Cardiac muscle cell (in vitro differentiated cells and primary cell): Measurements from ENCODE around the gene HOXD3. TPM values are rescaled to one million over a fixed set of nuclear protein-coding genes. Genes with fewer than 3 reads are reported as not detected.
A peak's percentile ranks its signal among the peaks of the same experiment; 100 is the strongest.

ENCODE experiments used
- DNase-seq, 2 donors: peaks; one replicate each; pipeline versions ENCODE4 v3.0.0 to v3.0.0-alpha.2; 2010 to 2017; ENCODE audit warnings: low read depth in 1 of 2, low spot score in 1 of 2
- H3K27ac ChIP-seq: fragments of 200-600 bp; sonication (generic); 2 replicates; pipeline ENCODE4 v1.5.1; 2016
- H3K27me3 ChIP-seq: fragments of 200-600 bp; sonication (generic); 2 replicates; pipeline ENCODE4 v1.6.0; 2016; ENCODE audit warnings: control low read depth
- H3K36me3 ChIP-seq: fragments of 200-600 bp; sonication (generic); 2 replicates; pipeline ENCODE4 v1.5.1; 2016; ENCODE audit warnings: control low read depth
- H3K4me1 ChIP-seq: fragments of 200-600 bp; sonication (generic); 2 replicates; pipeline ENCODE4 v1.8.1; 2017; ENCODE audit warnings: low read depth, mild to moderate bottlenecking, mixed run types
- H3K4me3 ChIP-seq: fragments of 200-600 bp; sonication (generic); 2 replicates; pipeline ENCODE4 v1.5.1; 2016; ENCODE audit warnings: mild to moderate bottlenecking
- H3K9me3 ChIP-seq: fragments of 200-600 bp; sonication (generic); 2 replicates; pipeline ENCODE4 v1.5.1; 2017; ENCODE audit warnings: low read depth, mild to moderate bottlenecking, control low read depth
- polyA plus RNA-seq: library from polyadenylated mRNA; unstranded; fragments of >200 nt; fragmentation: Nextera tagmentation; extraction: Ambion mirVana; gene quantifications from 2 replicates; pipeline ENCODE4 v1.2.1, GENCODE V29; 2016
- total RNA-seq: library from RNA; depleted of rRNA; stranded (reverse); fragments of >200 nt; gene quantifications from 2 replicates; pipeline ENCODE4 v1.2.3, GENCODE V29; 2016
- TF ChIP-seq, protein P1 (sequence below): IDR thresholded peaks from 2 replicates; pipeline ENCODE4 v1.5.1; 2012; ENCODE audit warnings: low read depth, mild to moderate bottlenecking, low read length

HOXD3 gene
- total and polyA plus RNA-seq, 2 experiments from 2014 or later: 0.12 TPM; not detected in 1

DNA sequence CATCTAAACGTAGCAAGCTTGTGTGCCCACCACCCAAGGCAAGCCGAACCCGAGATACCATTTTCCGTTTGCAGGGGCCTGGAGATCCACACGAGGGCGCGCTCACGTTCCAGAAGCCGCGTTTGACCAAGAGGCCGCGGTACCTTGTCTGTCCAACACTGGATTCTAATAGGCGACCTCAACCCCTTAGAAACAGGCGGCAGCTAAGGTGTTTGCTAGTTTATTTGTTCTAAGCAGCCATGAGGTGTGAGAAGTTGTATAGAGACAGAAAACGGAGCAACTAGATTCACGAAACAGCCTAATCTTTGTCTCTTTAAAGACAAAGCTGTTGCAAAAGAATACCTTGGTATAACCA, 45.8 kb upstream of the HOXD3 start:
- TF ChIP-seq, protein P1, sequence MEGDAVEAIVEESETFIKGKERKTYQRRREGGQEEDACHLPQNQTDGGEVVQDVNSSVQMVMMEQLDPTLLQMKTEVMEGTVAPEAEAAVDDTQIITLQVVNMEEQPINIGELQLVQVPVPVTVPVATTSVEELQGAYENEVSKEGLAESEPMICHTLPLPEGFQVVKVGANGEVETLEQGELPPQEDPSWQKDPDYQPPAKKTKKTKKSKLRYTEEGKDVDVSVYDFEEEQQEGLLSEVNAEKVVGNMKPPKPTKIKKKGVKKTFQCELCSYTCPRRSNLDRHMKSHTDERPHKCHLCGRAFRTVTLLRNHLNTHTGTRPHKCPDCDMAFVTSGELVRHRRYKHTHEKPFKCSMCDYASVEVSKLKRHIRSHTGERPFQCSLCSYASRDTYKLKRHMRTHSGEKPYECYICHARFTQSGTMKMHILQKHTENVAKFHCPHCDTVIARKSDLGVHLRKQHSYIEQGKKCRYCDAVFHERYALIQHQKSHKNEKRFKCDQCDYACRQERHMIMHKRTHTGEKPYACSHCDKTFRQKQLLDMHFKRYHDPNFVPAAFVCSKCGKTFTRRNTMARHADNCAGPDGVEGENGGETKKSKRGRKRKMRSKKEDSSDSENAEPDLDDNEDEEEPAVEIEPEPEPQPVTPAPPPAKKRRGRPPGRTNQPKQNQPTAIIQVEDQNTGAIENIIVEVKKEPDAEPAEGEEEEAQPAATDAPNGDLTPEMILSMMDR: peak; percentile 80
- Histone ChIP-seq H3K36me3 (no peaks in the 10 kb centered on the region), H3K27ac (no peak overlapping the region), H3K4me3 (no peak overlapping the region), H3K27me3 (peaks cover 99% of the 10 kb centered on the region), H3K9me3 (no peaks in the 10 kb centered on the region), H3K4me1 (peaks cover 2% of the 10 kb centered on the region)
- peak; percentile 57 to 75 for DNase-seq

DNA sequence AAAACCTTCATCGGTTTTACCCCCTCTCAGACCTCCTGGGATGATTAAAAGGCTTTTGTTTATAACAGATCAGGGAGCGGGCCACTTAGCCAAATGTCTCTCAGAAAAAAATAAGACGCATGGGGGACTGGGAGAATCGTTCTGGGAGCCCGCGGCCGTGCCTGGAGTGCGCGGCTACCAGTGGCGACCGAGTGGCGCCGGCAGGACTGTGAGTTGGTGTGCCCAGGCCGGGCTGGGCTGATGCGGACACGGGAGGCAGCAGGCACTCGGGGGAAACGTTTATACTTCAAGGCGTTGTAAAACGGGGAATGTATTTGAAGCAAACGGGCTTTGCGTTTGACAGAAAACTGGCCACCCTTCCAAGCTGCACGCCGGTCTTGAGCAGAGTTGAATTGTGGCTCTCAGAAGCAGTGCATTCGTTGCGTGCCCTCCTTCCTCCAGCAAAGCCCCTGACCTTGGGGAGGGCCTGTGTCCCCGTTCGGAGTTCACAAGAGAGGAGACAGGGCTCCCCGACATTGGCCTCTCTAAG, 45.2 kb upstream of the HOXD3 start:
- no peak for DNase-seq
- Histone ChIP-seq H3K9me3 (no peaks in the 10 kb centered on the region), H3K4me3 (no peak overlapping the region), H3K27me3 (peaks cover 99% of the 10 kb centered on the region), H3K27ac (no peak overlapping the region), H3K36me3 (no peaks in the 10 kb centered on the region), H3K4me1 (peaks cover 2% of the 10 kb centered on the region)
- TF ChIP-seq, protein P1: no peak

DNA sequence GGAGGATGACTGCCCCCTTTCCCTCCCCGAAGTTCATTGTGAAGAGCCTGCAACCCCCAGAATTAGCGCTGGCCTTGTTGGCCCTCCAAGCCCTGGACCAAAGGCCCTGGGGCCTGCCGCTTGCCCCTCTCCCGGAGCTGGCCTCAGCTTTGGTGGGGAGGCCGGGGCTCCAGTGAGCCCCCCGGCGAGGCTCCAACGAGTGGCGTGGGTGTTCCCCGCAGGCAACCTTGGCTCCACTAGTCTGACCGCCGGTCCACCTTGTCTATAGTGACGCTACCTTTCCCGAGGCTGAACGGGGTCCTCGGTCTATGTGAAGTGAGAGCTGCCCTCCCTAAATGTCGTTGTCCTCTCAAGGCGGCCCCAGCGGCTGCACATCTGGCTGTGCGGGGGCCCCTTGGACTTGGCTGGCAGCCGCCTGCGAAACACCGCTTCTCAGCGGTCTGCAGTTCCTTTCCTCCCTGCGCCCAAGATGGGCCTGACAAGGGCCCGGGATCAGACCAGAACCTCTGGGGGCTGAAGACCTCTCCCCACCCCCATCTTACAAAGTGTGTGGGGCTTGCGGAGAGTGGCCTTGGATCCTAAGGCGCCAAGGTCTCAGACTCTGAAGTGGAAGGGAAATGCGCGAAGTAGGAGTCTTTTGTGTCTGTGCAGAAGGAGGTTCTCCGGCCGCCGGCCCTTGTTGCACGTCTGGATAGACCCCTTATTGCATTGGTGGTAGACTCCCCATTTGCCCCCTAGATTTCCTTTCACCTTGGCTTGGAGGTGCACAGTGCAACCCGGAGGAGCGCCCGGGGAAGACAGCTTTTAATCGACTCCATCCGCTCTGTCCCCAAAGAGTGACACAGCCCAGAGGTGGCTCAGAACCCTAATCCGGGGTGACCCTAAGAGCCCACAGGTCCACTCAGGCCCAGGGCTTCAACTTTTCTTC, 44.5 kb upstream of the HOXD3 start:
- TF ChIP-seq, protein P1: no peak
- no peak for DNase-seq
- no peak overlapping the region for H3K27ac ChIP-seq

DNA sequence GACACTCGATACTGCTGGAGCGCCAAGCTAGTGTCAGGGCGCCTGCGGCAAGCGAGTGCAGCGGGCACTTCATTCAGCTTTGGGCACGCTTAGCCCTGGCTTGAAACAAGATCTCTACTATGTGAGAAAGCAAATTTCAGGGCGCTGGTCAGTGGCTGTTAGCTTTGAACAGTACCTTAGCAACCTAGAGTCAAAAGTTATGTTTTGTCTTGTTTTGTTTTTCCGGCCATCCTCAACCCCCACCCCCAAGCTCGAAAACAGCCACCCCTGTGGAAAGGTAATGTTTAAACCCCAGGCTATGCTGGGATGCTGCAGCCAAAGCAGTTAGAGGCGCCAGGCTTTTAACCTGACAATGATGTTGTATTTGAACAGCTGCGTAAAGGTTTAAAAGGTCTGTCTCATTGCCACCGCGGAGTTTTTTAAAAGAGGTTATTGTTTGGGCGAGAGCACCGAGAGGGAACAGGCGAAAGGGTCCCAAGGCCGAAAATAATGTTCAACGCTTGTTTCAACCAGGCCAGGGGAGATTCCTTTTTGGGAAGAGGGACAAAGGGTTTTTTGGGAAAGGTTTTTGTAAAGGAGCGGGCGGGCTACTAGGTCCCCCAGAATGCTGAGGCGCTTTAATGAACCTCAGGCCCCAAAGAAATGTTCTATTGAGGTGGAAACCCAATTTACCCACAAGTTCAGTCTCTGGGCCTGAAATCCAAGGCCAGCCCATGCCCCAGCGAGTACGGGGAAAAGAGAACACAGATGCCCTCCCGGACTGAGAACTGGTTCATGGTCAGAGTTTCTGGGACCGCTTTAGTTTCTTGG, 42.8 kb upstream of the HOXD3 start:
- Histone ChIP-seq H3K4me1 (no peaks in the 10 kb centered on the region), H3K36me3 (no peaks in the 10 kb centered on the region), H3K9me3 (no peaks in the 10 kb centered on the region), H3K27ac (no peak overlapping the region), H3K4me3 (no peak overlapping the region), H3K27me3 (peaks cover 100% of the 10 kb centered on the region)
- no peak for DNase-seq
- TF ChIP-seq, protein P1: no peak

More for the DNA sequence above, 44.5 kb upstream of the HOXD3 start:
- Histone ChIP-seq H3K36me3 (no peaks in the 10 kb centered on the region), H3K9me3 (no peaks in the 10 kb centered on the region), H3K27me3 (peaks cover 100% of the 10 kb centered on the region), H3K4me3 (no peak overlapping the region), H3K4me1 (no peaks in the 10 kb centered on the region)

DNA sequence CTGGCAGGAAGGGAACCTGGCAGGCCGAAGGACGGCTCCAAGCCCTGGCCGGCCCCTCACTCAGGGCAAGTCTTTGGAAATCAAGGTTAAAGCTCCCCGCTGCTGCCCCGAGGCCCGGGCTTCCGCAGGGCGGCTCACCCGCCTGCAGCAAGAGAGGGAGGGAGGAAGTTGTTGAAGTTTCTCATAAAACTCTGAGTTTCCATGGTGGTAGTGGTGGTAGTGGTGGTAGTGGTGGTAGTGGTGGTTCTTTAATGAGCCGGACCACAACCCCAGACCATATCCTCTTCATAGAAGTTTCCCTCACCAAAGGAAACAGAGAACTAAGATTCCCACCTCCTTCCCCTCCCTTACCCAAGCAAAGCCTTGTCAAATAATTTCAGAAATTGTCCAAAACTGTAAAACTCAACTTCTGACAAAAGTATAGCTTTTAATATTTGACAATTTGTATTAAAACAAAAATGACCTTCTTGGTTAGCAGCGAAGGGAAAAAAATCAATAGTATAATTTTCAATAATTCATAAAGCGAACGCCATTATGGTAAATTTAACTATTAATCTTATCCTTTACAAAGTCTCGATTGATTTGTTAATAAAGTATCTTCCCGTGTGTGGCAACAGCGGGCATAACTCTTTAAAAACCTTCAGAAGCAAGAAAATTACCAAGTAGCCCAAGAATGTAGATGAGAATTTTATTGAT, 42.0 kb upstream of the HOXD3 start:
- Histone ChIP-seq H3K4me1 (no peaks in the 10 kb centered on the region), H3K27ac (no peak overlapping the region), H3K27me3 (peaks cover 100% of the 10 kb centered on the region), H3K36me3 (no peaks in the 10 kb centered on the region), H3K4me3 (no peak overlapping the region), H3K9me3 (no peaks in the 10 kb centered on the region)
- TF ChIP-seq, protein P1: no peak
- no peak for DNase-seq
